DND-41 (cell line): ENCODE results near the gene RUNX3.

Source experiments
- ATAC-seq: fragments of 200-7000 bp; cut with Tn5 transposase; 3 replicates; pipeline ENCODE4 v1.9.1; 2021; ENCODE audit warnings: low read depth; ENCODE audit not compliant: insufficient read depth
- DNase-seq: peaks from one replicate; pipeline ENCODE4 v3.0.0-alpha.2; 2020
- H2AFZ ChIP-seq: 2 replicates; pipeline ENCODE4 v1.6.0; 2012; ENCODE audit warnings: low read depth, low read length
- H3K27ac ChIP-seq: 2 replicates; pipeline ENCODE4 v1.5.1; 2012; ENCODE audit warnings: low read length, inconsistent platforms
- H3K27me3 ChIP-seq: fragments of 200-600 bp; sonication (generic); 2 replicates; pipeline ENCODE4 v1.6.0; 2012; ENCODE audit warnings: low read length, mild to moderate bottlenecking, inconsistent platforms; ENCODE audit not compliant: insufficient read depth, poor library complexity
- H3K36me3 ChIP-seq: 2 replicates; pipeline ENCODE4 v1.5.1; 2012; ENCODE audit warnings: low read length, inconsistent platforms; ENCODE audit not compliant: insufficient read depth
- H3K4me1 ChIP-seq: 2 replicates; pipeline ENCODE4 v1.5.1; 2012; ENCODE audit warnings: mild to moderate bottlenecking, low read length; ENCODE audit not compliant: insufficient read depth
- H3K4me2 ChIP-seq: 2 replicates; pipeline ENCODE4 v1.6.0; 2012; ENCODE audit warnings: mild to moderate bottlenecking, moderate library complexity, low read length, inconsistent platforms; ENCODE audit not compliant: insufficient read depth
- H3K4me3 ChIP-seq, 2 experiments: fragments of 200-600 bp in 1 of 2; shearing (Covaris generic) in 1 of 2; 2 replicates each; pipeline ENCODE4 v1.5.1; 2012 to 2016; ENCODE audit warnings: inconsistent platforms in 2 of 2, low read length in 2 of 2, mild to moderate bottlenecking in 2 of 2, low read depth in 1 of 2, moderate library complexity in 1 of 2
- H3K79me2 ChIP-seq: 2 replicates; pipeline ENCODE4 v1.6.0; 2012; ENCODE audit warnings: low read length, inconsistent platforms; ENCODE audit not compliant: insufficient read depth
- H3K9ac ChIP-seq: 2 replicates; pipeline ENCODE4 v1.6.0; 2012; ENCODE audit warnings: low read depth, mild to moderate bottlenecking, inconsistent platforms, low read length, moderate library complexity
- H3K9me3 ChIP-seq: 2 replicates; pipeline ENCODE4 v1.5.1; 2012; ENCODE audit warnings: low read length, moderate library complexity, mild to moderate bottlenecking, inconsistent platforms; ENCODE audit not compliant: insufficient read depth, severe bottlenecking
- H4K20me1 ChIP-seq: 2 replicates; pipeline ENCODE4 v1.6.0; 2012; ENCODE audit warnings: low read length; ENCODE audit not compliant: insufficient read depth
- EZH2 ChIP-seq: IDR thresholded peaks from 3 replicates; pipeline ENCODE4 v1.6.1; 2012; ENCODE audit warnings: borderline replicate concordance, low read depth, mild to moderate bottlenecking, moderate library complexity, low read length, inconsistent platforms; ENCODE audit not compliant: severe bottlenecking
- TF ChIP-seq, protein P1 (sequence below): IDR thresholded peaks from 2 replicates; pipeline ENCODE4 v1.5.1; 2012; ENCODE audit warnings: borderline replicate concordance, low read length, moderate library complexity, mild to moderate bottlenecking; ENCODE audit not compliant: poor library complexity, severe bottlenecking; ENCODE audit errors: extremely low read depth

Gene RUNX3

GRCh38 chr1:24865587-24865986, 64.5 kb downstream of the RUNX3 start:
- no peak overlapping the region for H2AFZ ChIP-seq
- no peaks in the 10 kb centered on the region for H3K9me3 ChIP-seq
- TF ChIP-seq EZH2: no peak
- TF ChIP-seq, protein P1, sequence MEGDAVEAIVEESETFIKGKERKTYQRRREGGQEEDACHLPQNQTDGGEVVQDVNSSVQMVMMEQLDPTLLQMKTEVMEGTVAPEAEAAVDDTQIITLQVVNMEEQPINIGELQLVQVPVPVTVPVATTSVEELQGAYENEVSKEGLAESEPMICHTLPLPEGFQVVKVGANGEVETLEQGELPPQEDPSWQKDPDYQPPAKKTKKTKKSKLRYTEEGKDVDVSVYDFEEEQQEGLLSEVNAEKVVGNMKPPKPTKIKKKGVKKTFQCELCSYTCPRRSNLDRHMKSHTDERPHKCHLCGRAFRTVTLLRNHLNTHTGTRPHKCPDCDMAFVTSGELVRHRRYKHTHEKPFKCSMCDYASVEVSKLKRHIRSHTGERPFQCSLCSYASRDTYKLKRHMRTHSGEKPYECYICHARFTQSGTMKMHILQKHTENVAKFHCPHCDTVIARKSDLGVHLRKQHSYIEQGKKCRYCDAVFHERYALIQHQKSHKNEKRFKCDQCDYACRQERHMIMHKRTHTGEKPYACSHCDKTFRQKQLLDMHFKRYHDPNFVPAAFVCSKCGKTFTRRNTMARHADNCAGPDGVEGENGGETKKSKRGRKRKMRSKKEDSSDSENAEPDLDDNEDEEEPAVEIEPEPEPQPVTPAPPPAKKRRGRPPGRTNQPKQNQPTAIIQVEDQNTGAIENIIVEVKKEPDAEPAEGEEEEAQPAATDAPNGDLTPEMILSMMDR: no peak
- no peaks in the 10 kb centered on the region for H3K79me2 ChIP-seq
- no peak for ATAC-seq
- no peaks in the 10 kb centered on the region for H3K4me1 ChIP-seq
- H3K4me3 ChIP-seq: no peak overlapping the region
- no peak for DNase-seq
- no peaks in the 10 kb centered on the region for H3K36me3 ChIP-seq
- H3K27me3 ChIP-seq: peaks cover 7% of the 10 kb centered on the region
- H3K9ac ChIP-seq: no peak overlapping the region
- H4K20me1 ChIP-seq: 0 out of 2 replicates have a peak, but pooled peaks cover 3% of the 10 kb centered on the region
- no peak overlapping the region for H3K27ac ChIP-seq
- no peak overlapping the region for H3K4me2 ChIP-seq

DNA sequence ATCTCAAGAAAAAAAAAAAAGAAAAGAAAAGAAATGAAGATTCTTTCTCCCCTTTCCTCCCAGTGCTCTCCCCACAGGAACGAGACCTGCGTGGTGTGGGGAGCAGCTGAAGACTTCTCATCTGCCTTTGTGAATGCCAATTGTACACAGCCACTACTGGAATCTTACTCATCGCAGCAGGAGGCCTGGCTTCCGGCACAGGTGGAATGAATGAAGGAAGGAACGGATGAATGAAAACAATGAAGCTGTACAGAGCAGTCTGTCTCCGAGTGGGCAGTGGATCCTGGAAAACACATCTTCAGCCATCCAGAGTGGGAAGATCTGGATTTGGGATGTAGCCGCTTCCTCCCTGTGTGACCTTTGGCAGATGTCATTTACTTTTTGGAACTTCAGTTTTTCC, 64.9 kb downstream of the RUNX3 start:
- Histone ChIP-seq H3K4me3 (no peak overlapping the region), H3K27me3 (peaks cover 7% of the 10 kb centered on the region), H3K36me3 (no peaks in the 10 kb centered on the region), H2AFZ (no peak overlapping the region), H3K9ac (no peak overlapping the region), H3K27ac (no peak overlapping the region), H3K9me3 (no peaks in the 10 kb centered on the region), H3K4me1 (no peaks in the 10 kb centered on the region), H3K79me2 (no peaks in the 10 kb centered on the region), H4K20me1 (0 out of 2 replicates have a peak, but pooled peaks cover 3% of the 10 kb centered on the region), H3K4me2 (no peak overlapping the region)
- no peak for TF ChIP-seq EZH2
- TF ChIP-seq, protein P1: no peak
- no peak for ATAC-seq
- no peak for DNase-seq

- Histone ChIP-seq H3K9ac (no peak overlapping the region), H3K4me1 (no peaks in the 10 kb centered on the region), H3K27ac (no peak overlapping the region), H3K27me3 (peaks cover 7% of the 10 kb centered on the region), H3K4me3 (no peak overlapping the region), H3K4me2 (no peak overlapping the region), H4K20me1 (0 out of 2 replicates have a peak, but pooled peaks cover 3% of the 10 kb centered on the region), H3K79me2 (no peaks in the 10 kb centered on the region), H2AFZ (no peak overlapping the region), H3K36me3 (no peaks in the 10 kb centered on the region), H3K9me3 (no peaks in the 10 kb centered on the region)
- ATAC-seq (no peak), DNase-seq (no peak)
- TF ChIP-seq EZH2: no peak
- TF ChIP-seq, protein P1: no peak
These were observed 65.7 kb downstream of the RUNX3 start for GRCh38 chr1:24864370-24864777.
